Right kidney (tissue), 1 donor: ENCODE data around the gene MAD1L1.

Experiments used
- DNase-seq: peaks from one replicate; pipeline ENCODE4 v3.0.0-alpha.2; 2016

Gene MAD1L1

DNA sequence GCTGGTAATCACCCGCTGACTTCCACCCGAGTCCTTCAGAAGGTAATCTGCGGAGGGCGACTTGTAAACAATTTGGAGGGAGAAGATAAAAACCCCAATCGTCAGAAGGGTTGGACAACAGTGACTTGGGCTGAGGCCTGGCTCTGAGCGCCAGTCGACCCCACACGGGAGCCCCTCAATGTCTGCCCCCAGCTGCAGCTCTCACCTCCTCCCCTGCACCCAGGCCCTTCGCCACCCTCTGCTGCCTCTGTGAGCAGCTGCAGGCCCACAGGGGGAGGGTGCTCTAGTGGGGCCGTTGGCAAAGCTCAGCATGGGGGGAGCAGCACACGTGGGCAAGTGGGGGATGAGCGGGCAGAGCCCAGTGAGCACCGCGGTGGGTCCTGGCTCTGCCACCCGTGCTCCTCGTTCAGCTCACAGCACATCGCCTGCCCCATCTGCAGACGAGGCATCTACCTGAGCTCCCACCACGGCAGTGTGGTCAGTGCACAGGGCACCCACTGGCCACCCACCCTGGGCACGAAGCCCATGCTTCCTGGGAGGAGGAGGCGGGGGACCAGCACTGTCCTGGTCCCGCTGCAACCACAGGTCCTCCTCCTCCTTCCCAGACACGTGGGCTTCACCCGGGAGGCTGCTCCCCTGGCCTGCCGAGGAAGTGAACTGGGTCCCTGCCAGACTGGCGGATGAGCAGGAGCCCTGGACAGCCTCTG lies 282.1 kb downstream of the MAD1L1 start:
- DNase-seq = no peak

DNA sequence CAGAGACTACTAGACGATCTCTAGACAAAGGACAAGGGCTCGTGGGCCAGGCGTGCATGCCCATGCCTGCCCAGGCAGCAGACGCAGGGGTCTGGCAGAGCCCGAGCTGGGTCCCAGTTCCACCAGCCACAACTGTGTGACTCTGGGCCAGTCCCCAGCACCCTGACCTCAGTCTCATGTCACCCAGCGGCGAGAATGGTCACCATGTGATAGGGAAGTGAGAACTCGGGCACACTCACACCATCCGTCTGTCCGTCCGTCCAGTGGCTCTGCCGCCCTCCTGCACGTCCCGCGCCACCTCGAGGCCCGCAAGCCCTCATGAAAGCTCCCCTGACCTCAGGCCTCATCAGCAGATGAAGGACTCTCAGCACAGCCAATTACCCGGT lies 282.7 kb downstream of the MAD1L1 start:
- no peak for DNase-seq

DNA sequence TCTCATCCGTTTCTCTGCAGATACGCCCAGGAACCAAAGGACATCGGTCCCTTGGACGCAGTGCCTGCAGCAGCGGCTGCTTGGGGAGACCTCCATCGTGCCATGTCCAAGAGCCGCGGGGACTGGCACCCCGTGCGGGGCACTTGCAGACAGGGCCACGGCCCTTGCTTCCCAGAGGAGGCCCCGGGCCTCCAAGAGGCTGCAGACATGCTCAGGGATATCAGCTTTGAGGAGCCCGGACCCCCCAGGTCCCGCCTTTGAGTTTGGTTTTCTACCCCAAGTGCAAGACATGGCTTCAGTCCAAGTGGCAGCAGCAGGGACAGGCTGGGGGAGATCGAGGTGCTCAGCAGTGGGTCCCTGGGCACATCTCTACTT lies 283.1 kb downstream of the MAD1L1 start:
- DNase-seq = no peak

DNA sequence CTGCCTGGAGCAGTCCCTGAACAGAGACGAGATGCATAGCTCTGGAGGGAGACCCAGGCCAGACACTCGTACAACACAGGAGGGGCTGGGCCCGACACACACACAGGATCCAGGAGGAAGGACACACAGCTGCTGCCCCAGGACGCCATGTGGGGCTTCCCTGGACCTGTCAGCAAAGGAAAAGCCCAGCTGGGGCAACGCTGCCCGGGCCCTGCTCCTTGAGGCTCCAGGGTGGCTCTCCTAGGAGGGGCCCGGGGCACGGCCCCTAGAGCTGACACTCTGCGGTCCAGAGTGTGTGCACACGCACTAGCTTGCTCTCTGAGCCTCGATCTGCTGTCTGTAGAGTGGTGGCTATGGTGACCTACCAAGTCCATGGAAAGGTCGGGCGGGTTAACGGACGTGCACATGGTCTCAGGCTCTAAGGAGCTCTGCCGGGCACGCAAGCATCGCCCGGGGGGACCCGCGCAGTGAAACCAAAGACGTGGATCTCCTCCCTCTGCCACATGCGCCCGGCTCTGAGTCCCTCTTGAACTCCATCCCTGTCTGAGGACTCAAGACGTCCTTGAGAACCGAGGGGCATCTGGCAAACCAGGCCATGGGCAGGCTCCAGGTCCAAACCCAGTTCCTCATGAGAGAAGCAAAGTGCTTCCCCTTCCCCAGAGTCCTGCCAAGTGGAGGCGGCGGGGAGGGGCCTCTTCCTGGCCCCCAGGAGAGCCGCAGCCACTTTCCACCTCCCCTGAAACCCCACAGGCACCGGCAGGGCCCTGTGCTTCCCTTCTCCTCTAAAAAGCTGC lies 283.7 kb downstream of the MAD1L1 start:
- DNase-seq = no peak

DNA sequence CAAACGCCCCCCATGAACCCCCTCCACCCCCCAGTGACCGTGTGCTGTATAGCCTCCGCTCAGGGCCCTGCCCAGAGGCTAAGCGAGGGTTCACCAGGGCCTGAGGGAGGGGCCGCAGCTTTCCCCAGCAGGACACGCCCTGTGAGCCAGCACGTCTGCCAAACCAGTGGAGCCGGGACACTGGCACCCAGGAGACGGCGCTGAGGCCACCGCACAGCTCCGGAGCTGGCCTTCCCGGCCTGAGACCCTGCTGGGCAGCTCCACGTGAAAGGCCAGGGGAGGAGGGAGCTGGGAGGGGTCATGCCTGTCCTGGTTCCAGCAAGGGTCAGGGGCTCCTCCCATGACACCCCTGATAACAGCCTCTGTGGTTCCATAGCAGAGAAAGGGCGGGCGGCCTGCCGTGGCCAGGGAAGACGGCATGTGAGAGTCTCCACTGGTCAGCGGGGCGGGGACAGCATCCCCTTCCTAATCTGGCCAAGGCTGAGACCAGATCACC lies 284.4 kb downstream of the MAD1L1 start:
- no peak for DNase-seq

DNA sequence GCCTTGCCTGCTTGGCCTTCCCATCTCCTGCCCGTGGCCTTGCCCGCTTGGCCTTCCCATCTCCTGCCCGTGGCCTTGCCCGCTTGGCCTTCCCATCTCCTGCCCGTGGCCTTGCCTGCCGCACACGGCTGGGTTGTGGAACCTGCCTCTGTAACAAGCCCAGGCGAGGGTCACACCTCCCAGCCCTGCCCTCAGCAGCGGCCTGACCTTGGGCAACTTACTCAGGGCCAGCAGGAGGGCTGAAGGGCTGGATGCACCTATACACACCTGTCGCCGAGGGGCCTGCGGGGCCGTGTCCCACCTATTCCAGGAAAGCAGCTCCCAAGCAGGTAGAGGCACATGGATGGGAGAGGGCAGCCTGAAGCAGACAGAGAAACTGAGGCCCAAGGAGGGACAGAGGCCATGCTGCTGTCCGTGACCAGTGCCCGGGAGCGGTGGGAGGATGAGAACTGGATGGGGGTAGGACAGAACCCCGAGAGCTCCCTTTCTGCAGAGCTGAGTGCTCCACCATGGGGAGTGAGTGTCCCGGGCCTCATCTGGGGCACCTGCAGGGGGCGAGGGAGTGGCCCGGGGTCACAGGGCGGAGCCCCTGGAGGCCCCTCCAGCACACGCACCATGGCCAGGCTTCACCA lies 285.0 kb downstream of the MAD1L1 start:
- no peak for DNase-seq

DNA sequence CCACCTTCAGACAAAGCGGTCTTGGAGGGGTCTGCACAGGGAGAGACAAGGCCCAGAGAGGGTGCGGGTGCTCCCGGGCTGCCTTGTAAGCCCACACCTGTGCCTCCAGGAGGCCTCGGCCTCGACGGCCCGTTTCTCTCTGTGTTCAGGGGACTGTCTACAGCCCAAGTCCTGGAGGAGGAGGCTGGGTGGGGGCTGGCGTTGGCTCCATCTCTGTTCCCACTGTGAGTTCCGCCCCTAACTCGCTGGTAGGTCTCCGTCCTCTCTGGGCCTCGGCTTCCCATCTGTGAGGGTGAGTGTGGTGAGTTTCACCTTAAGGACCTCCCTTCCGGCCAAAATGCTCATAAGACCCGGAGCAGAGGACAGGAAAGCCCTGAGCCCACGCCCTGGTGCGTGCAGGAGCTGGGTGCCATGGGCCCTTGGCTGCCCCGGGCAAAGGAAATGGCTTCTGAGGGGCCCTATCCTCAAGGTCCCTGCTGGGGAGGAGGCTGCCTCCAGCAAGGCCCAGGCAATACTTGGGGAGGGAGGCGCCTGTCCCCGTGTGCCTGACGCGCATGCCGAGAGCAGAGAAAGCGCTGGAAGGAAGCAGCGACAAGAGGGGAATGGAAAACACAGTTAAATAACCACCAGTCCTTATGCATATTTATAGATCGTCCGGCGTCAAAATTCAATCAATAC lies 285.8 kb downstream of the MAD1L1 start:
- DNase-seq = no peak

DNA sequence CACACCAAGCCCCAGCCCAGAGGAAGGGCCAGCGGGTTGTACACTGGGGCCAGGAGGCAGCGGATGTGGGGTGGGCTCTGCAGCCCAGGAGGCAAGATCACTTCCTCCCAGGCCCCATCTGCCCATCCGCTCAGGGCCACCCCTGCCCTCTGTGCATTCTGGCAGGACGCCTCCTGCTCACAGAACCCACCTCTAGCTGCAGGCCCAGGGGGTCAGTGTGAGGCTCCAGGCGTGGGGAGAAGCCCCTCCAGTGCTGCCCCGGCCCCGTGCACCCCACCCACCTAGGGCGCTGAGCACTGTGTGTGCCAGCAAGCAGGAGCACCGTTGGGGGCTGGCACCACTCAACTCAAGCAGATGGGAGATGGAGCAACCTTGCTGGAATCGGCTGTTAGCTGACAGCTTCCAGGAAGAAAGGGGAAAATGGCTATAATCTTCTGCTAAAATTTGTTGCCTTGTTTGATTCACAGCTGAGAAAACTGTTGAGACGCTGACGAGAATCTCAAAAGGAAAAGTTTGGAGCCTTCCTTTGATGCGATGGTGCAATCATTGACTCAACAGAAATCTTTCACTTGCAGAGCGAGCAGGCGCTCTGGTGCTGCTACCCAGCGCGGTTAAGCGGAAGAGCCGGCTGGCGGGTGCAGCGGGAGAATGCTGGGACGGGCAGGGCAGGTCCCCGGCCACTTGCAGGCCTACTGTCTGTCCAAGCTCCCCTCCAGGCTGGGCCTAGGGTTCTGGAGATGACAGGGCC lies 286.5 kb downstream of the MAD1L1 start:
- no peak for DNase-seq

DNA sequence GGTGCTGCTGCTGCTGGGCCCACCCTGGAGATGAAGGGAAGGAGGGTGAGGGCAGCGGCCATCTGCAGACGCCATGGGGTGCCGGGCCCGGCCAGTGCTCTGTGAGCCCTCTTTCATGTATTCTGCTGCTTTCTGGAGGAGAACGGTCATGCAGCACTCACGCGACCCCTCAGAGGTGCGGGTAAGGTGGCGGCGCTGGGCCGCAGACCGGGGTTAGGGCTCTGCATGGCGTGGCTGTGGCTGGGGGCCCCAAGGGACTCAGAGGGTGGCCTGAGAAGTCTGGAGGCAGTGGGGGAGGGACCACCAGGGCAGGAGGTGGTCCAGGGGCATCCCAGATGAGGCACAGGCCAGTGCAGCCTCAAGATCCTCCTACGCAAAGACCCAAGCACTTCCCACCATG lies 287.2 kb downstream of the MAD1L1 start:
- no peak for DNase-seq

DNA sequence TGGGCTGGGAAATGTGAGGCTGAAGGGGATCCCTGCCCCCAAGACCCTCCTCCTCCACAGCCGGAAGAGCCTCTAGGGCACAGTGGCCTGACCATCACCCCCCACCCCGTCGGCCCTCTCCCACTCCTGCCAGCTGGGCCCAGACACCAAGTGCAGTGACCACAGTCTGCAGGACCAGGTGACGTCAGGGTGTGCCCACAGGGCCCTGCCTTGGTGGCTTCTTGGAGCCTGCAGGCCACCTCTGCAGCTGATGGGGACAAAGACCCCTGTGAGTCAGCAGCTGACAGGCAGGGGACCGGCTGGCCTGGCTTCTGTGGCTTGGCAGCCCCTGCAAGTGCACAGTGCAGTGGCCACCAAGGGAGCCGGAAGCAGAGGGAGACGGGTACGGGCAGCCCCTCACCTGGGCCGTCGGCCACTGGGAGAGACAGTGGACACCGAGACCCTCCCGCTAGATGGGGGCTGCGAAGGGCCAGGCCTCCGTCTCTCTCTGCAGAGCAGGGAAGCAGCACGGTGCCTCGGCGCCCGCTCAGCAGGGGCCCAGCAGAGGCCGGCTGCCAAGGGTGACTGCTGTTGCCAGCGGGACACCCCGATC lies 288.0 kb downstream of the MAD1L1 start:
- DNase-seq = no peak

DNA sequence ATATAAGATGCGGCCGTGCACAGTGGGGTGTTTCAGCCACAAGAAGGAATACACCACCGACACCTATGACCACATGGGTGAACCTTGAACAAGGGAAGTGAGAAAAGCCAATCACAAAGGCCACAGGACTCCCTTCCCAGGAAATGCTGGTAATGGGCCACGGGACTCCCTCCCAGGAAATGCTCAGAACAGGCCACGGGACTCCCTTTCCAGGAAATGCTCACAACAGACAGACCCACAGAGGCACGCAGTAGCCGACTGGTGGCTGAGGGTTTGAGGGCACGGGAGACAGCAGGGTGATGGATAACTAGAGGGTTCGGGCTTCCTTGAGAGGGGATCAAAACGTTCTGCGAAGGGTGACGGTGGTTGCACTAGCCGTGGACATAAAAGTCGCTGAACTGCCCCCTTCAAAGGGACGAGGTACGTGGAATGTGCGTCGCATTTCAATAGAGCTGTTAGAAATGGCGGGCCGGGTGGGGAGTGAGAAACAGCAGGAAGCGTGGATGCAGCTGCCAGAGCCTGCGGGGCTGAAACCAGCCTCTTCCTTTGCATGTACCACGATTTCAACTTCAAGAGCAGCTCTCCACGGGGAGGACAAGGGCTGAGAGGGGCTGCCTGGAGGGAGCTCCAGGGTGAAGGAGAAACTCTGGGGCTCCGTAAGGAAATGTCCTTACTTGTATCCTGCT lies 288.7 kb downstream of the MAD1L1 start:
- no peak for DNase-seq

DNA sequence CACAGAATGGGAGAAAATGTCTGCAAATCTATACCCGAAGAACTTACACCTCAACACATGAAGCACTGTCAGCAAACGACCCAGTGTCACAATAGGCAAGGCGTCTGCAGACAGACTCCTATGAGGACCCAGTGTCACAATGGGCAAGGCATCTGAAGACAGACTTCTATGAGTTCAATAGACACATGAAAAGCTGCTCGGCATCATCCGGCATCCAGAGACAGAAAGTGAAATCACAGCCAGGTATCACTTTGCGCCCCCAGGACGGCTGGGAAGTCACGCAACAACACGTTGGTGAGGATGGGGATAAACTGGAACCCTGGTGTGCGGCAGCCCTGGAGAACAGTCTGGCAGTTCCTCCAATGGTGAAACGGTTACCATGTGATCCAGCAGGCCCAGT lies 289.4 kb downstream of the MAD1L1 start:
- DNase-seq = no peak

DNA sequence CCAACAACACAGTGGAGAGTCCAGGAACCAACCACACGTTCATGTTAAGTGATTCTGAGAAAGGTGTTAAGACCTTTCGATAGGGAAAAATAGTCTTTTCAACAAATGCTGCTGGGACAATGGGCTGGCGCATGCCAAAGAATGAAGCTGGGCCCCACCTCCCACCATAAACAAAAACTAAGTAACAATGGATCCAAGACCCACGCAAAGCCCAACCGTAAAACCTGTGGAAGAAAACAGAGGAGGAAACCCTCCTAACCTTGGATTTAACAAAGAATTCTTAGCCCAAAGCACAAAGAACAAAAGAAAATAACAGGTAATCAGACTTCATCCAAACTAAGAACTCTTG lies 289.8 kb downstream of the MAD1L1 start:
- no peak for DNase-seq

DNA sequence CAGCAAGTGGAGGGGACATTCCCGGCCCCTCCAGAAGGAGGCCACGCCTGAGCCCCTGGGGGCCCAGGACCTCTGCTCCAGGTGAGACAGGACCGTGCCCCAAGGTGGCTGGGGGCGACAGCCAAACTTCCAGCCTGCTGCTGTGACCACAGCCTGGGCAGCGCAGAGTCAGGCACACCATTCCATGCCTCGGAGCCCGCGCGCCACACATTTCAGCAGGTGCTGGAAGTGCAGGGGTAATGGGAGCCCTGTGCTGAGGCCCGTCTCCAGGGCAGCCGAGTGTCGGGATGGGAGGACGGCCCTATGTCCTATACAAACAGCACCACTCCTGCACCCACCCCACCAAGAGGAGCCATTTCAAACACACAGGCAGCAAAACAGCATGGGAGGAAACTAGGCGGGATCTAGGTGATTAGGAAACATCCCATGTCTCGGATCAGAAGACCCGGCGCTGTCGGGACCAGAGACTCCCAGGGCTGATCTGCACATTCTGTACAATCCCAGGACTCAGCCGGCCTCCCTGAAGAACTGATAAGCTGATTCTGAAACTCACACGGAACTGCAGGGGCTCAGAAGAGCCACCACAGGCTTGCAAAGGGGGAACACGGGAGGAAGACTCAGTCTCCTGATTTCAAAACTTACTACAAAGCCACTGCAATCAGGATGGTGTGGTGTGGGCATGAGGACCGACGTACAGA lies 290.4 kb downstream of the MAD1L1 start:
- DNase-seq = no peak

DNA sequence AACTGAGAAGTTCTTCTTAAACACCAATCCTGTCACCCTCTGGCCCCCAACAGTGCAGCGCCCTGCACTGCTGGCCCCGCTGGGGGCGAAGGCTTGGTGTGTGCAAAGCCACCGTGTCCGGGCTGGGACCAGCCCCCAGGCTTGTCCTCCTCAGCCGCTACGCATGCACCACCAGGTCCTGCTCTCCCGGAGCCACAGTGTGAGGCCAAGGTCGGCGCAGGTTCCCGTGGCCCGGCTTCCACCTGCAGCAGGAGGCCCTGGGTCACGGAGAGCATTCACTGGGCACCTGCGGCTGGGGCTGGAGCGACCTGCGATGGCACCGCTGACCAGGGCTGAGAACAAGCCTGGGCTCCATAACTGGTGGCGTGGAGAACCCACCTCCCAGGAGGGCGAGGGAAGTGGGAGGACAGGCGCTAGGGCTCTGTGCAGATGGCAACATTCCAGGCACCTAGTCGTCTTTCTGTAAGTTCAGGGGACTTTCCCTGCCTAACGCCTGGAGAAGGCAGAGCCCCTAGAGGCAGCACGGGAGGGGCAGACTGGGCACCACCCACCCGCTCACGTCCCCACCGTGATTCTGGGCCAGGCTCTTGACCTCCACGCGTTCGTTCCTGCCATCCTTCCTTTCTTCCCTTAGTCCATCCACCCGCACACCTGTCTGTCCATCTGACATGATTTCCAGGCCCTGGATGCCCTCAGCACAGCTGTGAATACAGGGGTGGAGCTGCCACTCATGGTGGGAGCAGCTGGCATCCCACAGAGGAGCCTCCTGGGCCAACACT lies 291.1 kb downstream of the MAD1L1 start:
- DNase-seq = no peak

DNA sequence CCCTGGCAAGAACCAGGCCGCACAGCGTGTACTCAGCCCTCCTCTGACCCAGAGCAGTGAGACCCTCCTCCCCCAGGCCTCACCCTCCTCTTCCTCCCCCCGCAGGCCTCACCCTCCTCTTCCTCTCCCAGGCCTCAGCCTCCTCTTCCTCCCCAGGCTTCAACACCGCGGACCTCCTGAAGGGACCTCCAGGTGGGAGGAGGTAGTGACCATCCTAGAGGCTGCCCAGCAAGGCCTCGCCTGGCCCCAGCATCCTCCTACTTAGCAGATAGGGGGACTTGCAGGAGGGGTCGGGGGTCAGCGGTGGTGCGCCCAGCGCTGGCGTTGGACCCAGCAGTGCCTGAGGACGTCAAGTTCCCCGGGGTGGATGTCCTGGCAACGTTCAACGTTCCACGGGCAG lies 291.9 kb downstream of the MAD1L1 start:
- no peak for DNase-seq

DNA sequence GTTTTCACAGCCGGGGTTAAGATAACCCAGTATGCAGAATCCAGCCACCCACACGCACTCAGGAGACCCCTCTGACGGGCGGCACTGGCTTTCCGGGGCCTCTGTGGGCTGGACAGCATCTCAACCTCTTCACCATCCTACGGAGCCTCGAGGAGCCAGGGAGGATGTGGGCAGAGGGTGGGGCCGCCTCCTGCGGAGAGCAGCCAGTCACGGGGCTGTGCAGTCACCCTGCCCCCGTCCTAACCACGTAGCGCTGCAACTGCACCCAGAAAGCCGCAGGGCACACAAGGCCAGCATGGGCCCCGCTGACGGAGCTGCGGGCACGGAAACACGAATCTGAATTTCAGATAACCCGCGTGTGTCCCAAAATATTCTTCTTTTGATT lies 292.4 kb downstream of the MAD1L1 start:
- no peak for DNase-seq

DNA sequence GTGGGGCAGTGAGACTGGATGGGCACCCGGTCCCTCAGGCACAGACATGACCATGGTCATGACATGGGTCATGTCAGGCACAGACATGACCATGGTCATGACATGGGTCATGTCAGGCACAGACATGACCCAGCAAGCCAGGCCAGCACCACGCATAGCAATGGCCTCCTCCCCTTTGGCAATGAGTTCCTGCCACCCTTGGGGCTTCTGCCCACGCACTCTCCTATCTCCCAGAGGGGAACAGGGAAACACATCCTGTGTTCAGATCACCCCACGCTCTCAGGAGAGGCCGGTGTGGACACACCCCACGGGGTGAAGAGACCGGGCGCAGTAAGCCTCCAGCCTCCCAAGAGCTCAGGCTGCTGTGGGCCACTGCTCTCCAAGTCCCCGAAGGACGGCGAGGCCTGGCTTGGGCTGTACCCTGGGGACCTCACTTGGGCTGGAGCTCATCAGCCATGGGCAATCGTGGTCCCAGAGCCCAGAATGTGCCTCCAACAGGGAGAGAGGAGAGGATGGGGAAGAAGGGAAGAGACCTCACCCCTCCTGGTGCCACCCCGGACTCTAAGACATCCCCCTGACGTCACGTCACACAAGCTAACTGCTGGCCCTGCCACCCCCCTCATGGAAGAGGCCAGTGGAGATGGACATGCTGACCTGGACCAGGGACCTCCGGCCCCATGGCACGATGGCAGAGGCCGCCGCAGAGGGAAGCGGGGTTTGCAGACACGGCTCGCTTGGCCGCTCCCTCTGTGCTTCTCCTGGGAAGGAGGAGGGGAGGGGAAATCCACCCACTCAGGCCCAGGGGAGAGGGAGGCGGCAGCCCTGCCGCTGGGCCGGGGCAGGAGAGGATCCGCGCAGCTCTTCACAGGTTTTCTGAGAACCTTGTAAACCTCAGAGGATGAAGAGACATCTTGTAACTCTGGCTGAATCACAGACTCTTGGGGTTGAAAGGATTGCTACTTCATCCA lies 293.0 kb downstream of the MAD1L1 start:
- DNase-seq = peak; percentile 52
